HG03108 (cell line): ENCODE data around the gene PTPRT.
"Not testable (repeated sequence)": the region's sequence is repeated elsewhere in the genome, so short reads cannot be mapped to it uniquely, and the experiment has no call there.

ENCODE experiments used
- ATAC-seq: cut with Tn5 transposase; IDR thresholded peaks from one replicate; pipeline ENCODE4 v1.9.1; 2021; ENCODE audit warnings: moderate library complexity; ENCODE audit not compliant: unreplicated experiment

Gene PTPRT

GRCh38 chr20:42255821-42256220, 933.9 kb downstream of the PTPRT start:
- no peak for ATAC-seq

DNA sequence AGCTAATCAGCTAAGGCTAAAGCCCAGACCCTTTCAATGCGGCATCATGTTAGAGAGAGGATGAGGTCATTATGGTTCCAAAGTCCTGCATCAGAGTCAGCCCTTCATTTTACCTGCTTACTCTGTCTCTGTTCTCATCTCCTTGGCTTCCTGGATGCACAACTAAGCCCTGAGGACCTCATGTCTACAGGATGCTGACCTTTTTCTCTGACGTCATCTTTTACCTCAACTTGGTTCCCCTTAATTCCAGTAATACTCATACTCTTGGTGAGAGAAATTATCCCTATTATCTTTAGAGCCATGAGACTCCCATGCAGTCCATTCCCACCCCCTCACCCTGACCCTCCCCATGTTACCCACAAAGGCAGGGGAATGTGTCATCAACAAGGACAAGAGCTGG, 935.0 kb downstream of the PTPRT start:
- ATAC-seq, result no peak

DNA sequence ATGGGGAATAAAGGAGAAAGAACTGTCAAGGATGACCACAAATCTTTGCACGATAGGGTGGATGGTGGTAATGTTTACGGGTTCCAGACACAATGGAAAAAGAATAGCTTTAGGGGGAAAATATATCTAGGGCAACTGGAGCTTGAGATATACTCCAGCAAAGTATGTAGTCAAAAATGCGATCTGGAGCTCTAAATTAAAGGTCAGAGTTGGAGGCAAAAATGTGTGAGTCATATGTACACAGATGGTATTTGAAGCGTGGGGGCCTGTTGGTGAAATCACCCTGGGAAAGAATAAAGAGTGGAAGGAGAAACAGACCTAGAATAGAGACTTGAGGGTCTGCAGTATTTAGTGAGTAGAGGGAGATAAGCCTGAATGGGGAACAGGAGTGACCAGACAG, 937.6 kb downstream of the PTPRT start:
- no peak for ATAC-seq

DNA sequence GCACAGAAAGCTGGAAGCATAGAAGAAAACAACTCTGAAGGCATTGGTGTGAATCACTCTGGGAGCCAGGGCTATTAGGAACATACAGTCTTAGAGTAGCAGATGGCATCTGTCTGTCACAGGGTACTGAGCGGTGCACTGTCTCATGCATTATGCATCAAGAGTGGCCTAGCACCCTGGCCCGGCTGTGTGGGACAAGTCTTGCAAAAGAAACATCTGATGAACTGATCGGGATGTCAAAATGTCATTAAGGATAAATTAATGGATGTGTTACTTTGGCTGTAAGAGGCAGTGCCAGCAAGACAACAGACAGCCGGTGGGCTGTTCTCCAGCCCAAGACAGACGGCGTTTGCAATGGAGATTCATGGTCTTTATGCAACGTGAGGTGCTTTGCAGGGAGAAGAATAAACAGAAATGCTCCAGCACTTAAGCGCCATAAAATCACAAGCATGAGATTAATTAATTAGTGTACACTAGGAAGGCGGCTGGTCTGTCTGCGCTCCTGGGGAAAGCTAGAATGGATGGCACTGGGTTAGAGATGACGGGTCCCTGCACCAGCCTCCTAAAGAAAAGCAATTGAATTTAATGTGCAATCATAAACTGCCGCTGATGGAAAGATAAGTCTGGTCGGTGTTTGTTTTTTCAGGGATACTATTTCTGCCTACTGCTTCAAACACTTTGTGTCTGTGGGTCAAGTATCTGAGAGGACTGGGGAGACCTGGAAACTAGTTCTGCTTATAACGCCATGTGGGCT, 970.9 kb downstream of the PTPRT start:
- ATAC-seq, result no peak

GRCh38 chr20:42214074-42214473, 975.6 kb downstream of the PTPRT start:
- ATAC-seq, result no peak

- no peak for ATAC-seq
These were observed 977.3 kb downstream of the PTPRT start for GRCh38 chr20:42212391-42212790.

DNA sequence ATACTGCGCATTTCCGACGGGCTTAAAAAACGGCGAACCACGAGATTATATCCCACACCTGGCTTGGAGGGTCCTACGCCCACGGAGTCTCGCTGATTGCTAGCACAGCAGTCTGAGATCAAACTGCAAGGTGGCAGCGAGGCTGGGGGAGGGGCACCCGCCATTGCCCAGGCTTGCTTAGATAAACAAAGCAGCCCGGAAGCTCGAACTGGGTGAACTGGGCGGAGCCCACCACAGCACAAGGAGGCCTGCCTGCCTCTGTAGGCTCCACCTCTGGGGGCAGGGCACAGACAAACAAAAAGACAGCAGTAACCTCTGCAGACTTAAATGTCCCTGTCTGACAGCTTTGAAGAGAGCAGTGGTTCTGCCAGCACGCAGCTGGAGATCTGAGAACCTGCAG, 983.1 kb downstream of the PTPRT start:
- ATAC-seq, result not testable (repeated sequence)

GRCh38 chr20:42204109-42204660, 985.5 kb downstream of the PTPRT start:
- no peak for ATAC-seq

DNA sequence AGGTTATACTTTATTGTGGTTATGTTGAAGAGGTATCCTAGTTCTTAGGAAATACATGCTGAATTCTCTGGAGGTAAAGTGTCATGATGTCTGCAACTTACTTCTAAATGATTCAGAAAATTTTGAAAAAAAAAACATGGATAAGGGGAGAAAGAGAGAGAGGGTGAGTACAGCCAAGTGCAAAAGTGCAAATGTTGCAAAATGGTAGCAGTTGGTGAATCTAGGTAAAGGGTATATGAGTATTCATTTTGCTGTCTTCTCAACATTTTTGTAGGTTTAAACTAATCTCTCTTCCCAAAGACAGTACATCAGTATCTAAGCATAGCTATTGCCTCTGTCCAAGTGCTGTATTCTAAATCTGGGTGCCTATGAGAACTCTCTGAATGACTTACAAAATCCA, 992.1 kb downstream of the PTPRT start:
- ATAC-seq, result no peak

- no peak for ATAC-seq
These were observed 996.6 kb downstream of the PTPRT start for GRCh38 chr20:42193119-42193518.

DNA sequence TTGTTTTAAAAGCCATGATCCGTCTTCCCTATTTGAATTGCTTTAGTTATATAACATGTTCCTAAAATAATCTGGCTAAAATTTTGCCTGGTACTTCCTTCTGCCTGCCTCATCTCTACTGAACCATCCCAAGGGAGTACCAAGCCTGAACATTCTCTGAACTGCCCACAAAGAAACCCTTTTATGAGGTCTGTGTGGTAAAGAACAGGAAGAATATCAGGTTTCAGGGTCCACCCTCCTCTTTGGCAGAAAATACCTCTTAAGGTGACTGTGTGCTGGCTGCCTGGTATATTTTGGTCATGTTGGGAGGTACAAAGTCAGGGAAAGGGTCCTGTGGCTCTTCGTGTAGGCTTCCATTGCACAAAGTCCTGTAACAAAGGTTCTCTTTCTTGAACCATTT, 997.4 kb downstream of the PTPRT start:
- no peak for ATAC-seq

- ATAC-seq, result no peak
These were observed 998.4 kb downstream of the PTPRT start for GRCh38 chr20:42191140-42191860.

- ATAC-seq, result no peak
These were observed 999.6 kb downstream of the PTPRT start for GRCh38 chr20:42190084-42190483.

DNA sequence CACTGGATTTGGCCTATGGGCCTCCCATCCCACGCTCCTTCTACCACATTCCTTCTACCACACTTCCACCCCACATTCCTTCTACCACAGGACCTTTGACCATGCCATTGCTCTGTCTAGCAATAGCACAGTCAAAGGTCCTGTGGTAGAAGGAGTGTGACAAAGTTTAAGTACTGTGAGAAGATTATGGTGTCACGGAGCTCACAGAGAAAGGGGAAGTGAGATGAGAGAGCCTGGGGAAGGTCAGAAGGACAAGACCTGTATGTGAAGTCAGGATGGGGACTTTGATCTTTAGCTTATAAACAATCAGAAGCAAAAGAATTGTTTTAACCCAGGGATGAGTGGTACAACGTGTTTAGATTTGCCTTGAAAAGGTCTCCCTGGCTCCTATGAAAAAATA, 1003.4 kb downstream of the PTPRT start:
- no peak for ATAC-seq

GRCh38 chr20:42183147-42183546, 1006.6 kb downstream of the PTPRT start:
- no peak for ATAC-seq

GRCh38 chr20:42181064-42181463, 1008.6 kb downstream of the PTPRT start:
- ATAC-seq, result no peak

- ATAC-seq, result no peak
These were observed 1009.9 kb downstream of the PTPRT start for GRCh38 chr20:42179768-42180167.

DNA sequence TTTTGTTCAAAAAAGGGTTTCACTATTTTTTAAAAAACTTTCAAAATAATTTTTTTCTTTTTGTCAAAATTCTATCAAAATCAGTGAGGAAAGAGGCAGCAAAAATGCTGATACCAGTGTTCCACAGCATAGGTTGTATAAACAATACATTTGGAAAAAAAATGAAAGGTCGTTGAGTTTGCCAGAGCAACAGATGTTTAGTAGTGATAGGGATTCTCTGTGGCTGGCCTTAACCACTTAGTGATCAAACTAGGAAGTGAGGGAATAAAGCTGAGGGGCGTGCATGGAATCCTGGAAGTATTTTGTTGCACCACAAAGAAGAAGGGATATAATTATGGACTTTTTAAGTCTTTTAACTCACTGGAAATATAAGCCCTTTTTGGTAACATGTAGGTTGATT, 1016.3 kb downstream of the PTPRT start:
- ATAC-seq, result no peak

- ATAC-seq, result no peak
These were observed 1025.4 kb downstream of the PTPRT start for GRCh38 chr20:42164121-42164890.

DNA sequence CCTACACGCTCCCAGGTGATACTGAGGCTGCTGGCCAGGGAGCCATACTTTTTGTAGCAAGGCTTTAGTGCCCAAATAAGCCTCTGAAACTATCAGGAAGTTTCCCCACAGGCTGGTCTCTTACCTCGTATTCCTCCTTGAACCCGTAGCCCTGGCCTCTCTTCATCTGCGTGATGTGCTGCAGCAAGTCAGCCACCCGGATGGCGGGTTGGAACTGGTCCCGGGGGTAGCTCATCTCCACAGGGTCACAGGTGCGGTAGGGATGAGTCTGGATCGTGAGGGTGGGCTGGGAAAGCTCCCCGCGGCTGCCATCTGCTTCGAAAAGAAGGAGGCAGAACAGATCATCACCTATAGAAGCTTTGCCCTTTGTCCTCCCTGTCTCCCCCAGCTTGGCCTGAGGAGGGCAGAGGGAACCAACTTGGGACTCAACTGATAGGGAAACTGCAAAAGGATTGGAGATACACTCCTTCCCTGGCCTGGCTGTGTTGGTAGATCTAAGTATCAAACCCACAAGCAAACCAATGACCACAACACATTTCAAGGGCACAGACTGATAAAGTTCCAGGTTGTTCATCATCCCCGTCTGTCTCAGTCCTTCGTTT, 1028.4 kb downstream of the PTPRT start:
- no peak for ATAC-seq

- no peak for ATAC-seq
These were observed 1029.9 kb downstream of the PTPRT start for GRCh38 chr20:42159808-42160207.
